H1 (cell line): ENCODE measurements around the gene PAK6. TPM values are rescaled to one million over a fixed set of nuclear protein-coding genes. Genes with fewer than 3 reads are reported as not detected.

Source experiments
- CTCF ChIA-PET: fragments of 300-600 bp; sonication (Branson Sonifier 250); formaldehyde crosslinking; loops from one replicate; lab custom pipeline; 2021; ENCODE audit not compliant: partially characterized antibody; lab: Charles Lee
- POLR2A ChIA-PET: fragments of 300-600 bp; sonication (Branson Sonifier 250); formaldehyde crosslinking; loops from one replicate; lab custom pipeline; 2021; ENCODE audit warnings: inconsistent platforms; ENCODE audit not compliant: partially characterized antibody; lab: Charles Lee
- DNase-seq, 2 experiments: peaks; one replicate each; pipeline versions ENCODE4 v3.0.0 to v3.0.0-alpha.2; 2010 to 2022; ENCODE audit warnings: low spot score in 2 of 2, low read depth in 1 of 2, mixed read lengths in 1 of 2
- FAIRE-seq: peaks from 2 replicates; lab custom pipeline; 2011; peaks lifted over from hg19 to GRCh38; lab: Jason Lieb, UNC
- H2AFZ ChIP-seq: 2 replicates; pipeline ENCODE4 v1.8.1; 2012; ENCODE audit warnings: low read length, inconsistent platforms
- H2AK5ac ChIP-seq: 2 replicates; pipeline ENCODE4 v1.6.1; 2013; ENCODE audit warnings: low read depth, low read length
- H2BK120ac ChIP-seq: replicated peaks from 2 replicates; pipeline ENCODE3; 2013; ENCODE audit warnings: low read depth, low read length, inconsistent platforms
- H2BK12ac ChIP-seq: 2 replicates; pipeline ENCODE4 v1.6.1; 2013; ENCODE audit warnings: low read depth, low read length
- H2BK15ac ChIP-seq: 2 replicates; pipeline ENCODE4 v1.6.1; 2013; ENCODE audit warnings: low read length
- H2BK20ac ChIP-seq: 2 replicates; pipeline ENCODE4 v1.6.1; 2013; ENCODE audit warnings: low read length
- H2BK5ac ChIP-seq: 2 replicates; pipeline ENCODE4 v1.6.1; 2013; ENCODE audit warnings: low read depth, low read length
- H3K14ac ChIP-seq: 2 replicates; pipeline ENCODE4 v1.6.1; 2013; ENCODE audit warnings: inconsistent platforms; ENCODE audit not compliant: insufficient read length
- H3K18ac ChIP-seq: 2 replicates; pipeline ENCODE4 v1.6.1; 2013; ENCODE audit warnings: low read length; ENCODE audit errors: extremely low read depth
- H3K23ac ChIP-seq: 2 replicates; pipeline ENCODE4 v1.6.1; 2013; ENCODE audit warnings: inconsistent platforms; ENCODE audit not compliant: insufficient read length
- H3K23me2 ChIP-seq: 2 replicates; pipeline ENCODE4 v1.6.1; 2013; ENCODE audit warnings: low read depth, low read length
- H3K27ac ChIP-seq: 2 replicates; pipeline ENCODE4 v1.6.1; 2011; ENCODE audit warnings: low read depth, low read length, inconsistent platforms
- H3K27me3 ChIP-seq, 4 experiments: replicated peaks in 1 of 4; 1 replicate in 1 of 4; 2 replicates in 3 of 4; pipeline versions ENCODE4 v1.6.1 to v1.8.1; 2011 to 2013; ENCODE audit warnings: low read length in 3 of 4, mild to moderate bottlenecking in 3 of 4, inconsistent platforms in 2 of 4, mixed read lengths in 2 of 4, moderate library complexity in 1 of 4; ENCODE audit not compliant: control insufficient read depth in 3 of 4, insufficient read depth in 3 of 4; ENCODE audit errors: extremely low read depth in 1 of 4
- H3K36me3 ChIP-seq, 4 experiments: 2 replicates each; pipeline versions ENCODE4 v1.6.1 to v1.8.1; 2011 to 2013; ENCODE audit warnings: mild to moderate bottlenecking in 4 of 4, low read length in 3 of 4, moderate library complexity in 2 of 4, control low read depth in 1 of 4, inconsistent platforms in 1 of 4; ENCODE audit not compliant: insufficient read depth in 4 of 4, control insufficient read depth in 2 of 4
- H3K4ac ChIP-seq: replicated peaks from 2 replicates; pipeline ENCODE3; 2013; ENCODE audit warnings: low read length, low read depth, mixed read lengths, inconsistent platforms; ENCODE audit not compliant: insufficient read length
- H3K4me1 ChIP-seq, 4 experiments: replicated peaks in 1 of 4; 1 replicate in 1 of 4; 2 replicates in 3 of 4; pipeline versions ENCODE4 v1.6.1 to v1.8.1; 2011 to 2013; ENCODE audit warnings: low read length in 3 of 4, inconsistent platforms in 2 of 4, mixed read lengths in 1 of 4; ENCODE audit not compliant: insufficient read depth in 4 of 4, control insufficient read depth in 3 of 4
- H3K4me2 ChIP-seq, 2 experiments: 2 replicates each; pipeline versions ENCODE4 v1.6.1 to v1.8.1; 2011 to 2013; ENCODE audit warnings: low read depth in 2 of 2, low read length in 2 of 2, control low read depth in 1 of 2, inconsistent platforms in 1 of 2, mild to moderate bottlenecking in 1 of 2; ENCODE audit not compliant: insufficient read depth in 1 of 2
- H3K4me3 ChIP-seq, 4 experiments: fragments of 200-600, 300-600 bp in 1 of 4; sonication (generic), shearing (Covaris generic), sonication (Bioruptor Twin) in 1 of 4; 2 replicates each; pipeline versions ENCODE4 v1.5.1 to v1.8.1; 2011 to 2016; ENCODE audit warnings: low read length in 4 of 4, low read depth in 3 of 4, control low read depth in 2 of 4, inconsistent platforms in 2 of 4, mild to moderate bottlenecking in 2 of 4, mixed read lengths in 1 of 4, moderate library complexity in 1 of 4; ENCODE audit not compliant: insufficient read depth in 2 of 4; ENCODE audit errors: extremely low read depth in 1 of 4
- H3K56ac ChIP-seq: replicated peaks from 2 replicates; pipeline ENCODE3; 2013; ENCODE audit warnings: low read depth, mild to moderate bottlenecking, mixed read lengths, low read length, inconsistent platforms; ENCODE audit not compliant: insufficient read length
- H3K79me1 ChIP-seq: 2 replicates; pipeline ENCODE4 v1.6.1; 2013; ENCODE audit warnings: low read depth, low read length, control low read depth
- H3K79me2 ChIP-seq, 2 experiments: 2 replicates each; pipeline versions ENCODE4 v1.6.1 to v1.8.1; 2012 to 2013; ENCODE audit warnings: low read length in 2 of 2, mild to moderate bottlenecking in 2 of 2, inconsistent platforms in 1 of 2; ENCODE audit not compliant: insufficient read depth in 2 of 2, control insufficient read depth in 1 of 2
- H3K9ac ChIP-seq, 4 experiments: replicated peaks in 1 of 4; 1 replicate in 1 of 4; 2 replicates in 3 of 4; pipeline versions ENCODE4 v1.6.1 to v1.8.1; 2011 to 2013; ENCODE audit warnings: low read depth in 3 of 4, low read length in 3 of 4, control low read depth in 2 of 4, mild to moderate bottlenecking in 2 of 4, moderate library complexity in 2 of 4, inconsistent platforms in 1 of 4; ENCODE audit errors: extremely low read depth in 1 of 4
- H3K9me3 ChIP-seq, 2 experiments: 2 replicates each; pipeline versions ENCODE4 v1.6.1 to v1.8.1; 2012 to 2013; ENCODE audit warnings: mild to moderate bottlenecking in 2 of 2, moderate library complexity in 2 of 2, control low read depth in 1 of 2, inconsistent platforms in 1 of 2, low read depth in 1 of 2, low read length in 1 of 2, mixed read lengths in 1 of 2; ENCODE audit not compliant: insufficient read depth in 2 of 2
- H4K20me1 ChIP-seq, 2 experiments: replicated peaks in 1 of 2; 2 replicates each; pipeline versions ENCODE3 to v1.8.1; 2011 to 2013; ENCODE audit warnings: inconsistent platforms in 2 of 2, low read length in 2 of 2, mild to moderate bottlenecking in 1 of 2; ENCODE audit not compliant: insufficient read depth in 2 of 2, control insufficient read depth in 1 of 2
- H4K5ac ChIP-seq: 2 replicates; pipeline ENCODE4 v1.6.1; 2013; ENCODE audit warnings: low read length, low read depth, mixed read lengths, inconsistent platforms; ENCODE audit not compliant: insufficient read length
- H4K8ac ChIP-seq: 2 replicates; pipeline ENCODE4 v1.8.0; 2013; ENCODE audit warnings: mild to moderate bottlenecking, moderate library complexity, low read length, inconsistent platforms; ENCODE audit not compliant: insufficient read depth; ENCODE audit errors: extremely low read depth
- H4K91ac ChIP-seq: replicated peaks from 2 replicates; pipeline ENCODE3; 2013; ENCODE audit warnings: low read length, mixed read lengths, inconsistent platforms; ENCODE audit not compliant: insufficient read length
- KDM1A ChIP-seq: fragments of 200-600, 300-600 bp; sonication (generic); IDR thresholded peaks from 2 replicates; pipeline ENCODE4 v1.7.1; 2016; ENCODE audit warnings: mild to moderate bottlenecking, low read length, borderline replicate concordance
- NRF1 ChIP-seq: IDR thresholded peaks from 2 replicates; pipeline ENCODE4 v1.6.1; 2011; ENCODE audit warnings: mild to moderate bottlenecking, low read depth, low read length, improper control_type of control experiment
- WGBS, 2 experiments: shearing (Covaris generic) in 1 of 2; methylation state at CpG; one replicate each; pipeline versions ENCODE4 v1.1.6 to v1.1.7; 2013 to 2015; ENCODE audit warnings: low lambda C conversion rate in 2 of 2, mixed read lengths in 2 of 2, inconsistent platforms in 1 of 2, low coverage in 1 of 2, missing lambda C conversion rate in 1 of 2; ENCODE audit not compliant: insufficient replicate concordance in 2 of 2, insufficient coverage in 1 of 2, insufficient read length in 1 of 2; ENCODE audit errors: extremely low coverage in 1 of 2, missing lambda C conversion rate in 1 of 2; 5-methylcytosine and 5-hydroxymethylcytosine counted together
- polyA plus RNA-seq, 7 experiments: library from polyadenylated mRNA; depleted of rRNA in 3 of 7; stranded (reverse) in 5 of 7; unstranded in 2 of 7; fragments of >200 nt in 5 of 7; fragments of 200-250 nt in 2 of 7; gene quantifications; 1 replicate in 5 of 7; 2 replicates in 1 of 7; 4 replicates in 1 of 7; pipeline versions ENCODE4 v1.2.1 to v1.2.3, GENCODE V29; 2011 to 2013; ENCODE audit warnings: missing spikeins in 2 of 7, mixed read lengths in 2 of 7
- total RNA-seq: library from RNA; stranded (reverse); fragmentation: NEBNext Ultra II Directional; extraction: Animal tissue kit (Norgen Biotek cat#: 25700); gene quantifications from 2 replicates; pipeline ENCODE4 v1.2.1, GENCODE V29; 2021

The PAK6 gene
- total and polyA plus RNA-seq, 2 of the 8 experiments (the other 6 are each of a cell fraction or from before 2014, with no cell fraction given), result 6.9 to 9.4 TPM

- CTCF ChIA-PET, result interaction anchor here (1.8 to 23.9 kb wide), 7 partner anchors 10 to 255 kb away, joined by 6 to 584 read pairs (median 50); partner anchors contain the start of genes ANKRD63, CCDC9B and INAFM2
Measured at GRCh38 chr15:40300367-40300766, 61.5 kb downstream of the PAK6 start.

More at GRCh38 chr15:40300367-40300766, 61.5 kb downstream of the PAK6 start:
- Histone ChIP-seq H3K9ac (no peak overlapping the region), H2BK120ac (no peak overlapping the region), H3K4me3 (no peak overlapping the region), H2BK12ac (no peak overlapping the region), H4K5ac (no peak overlapping the region), H3K27me3 (peaks cover 0 to 2% (median 0%) of the 10 kb centered on the region in 4 experiments; a peak in 2 of 7 replicates), H3K79me1 (no peaks in the 10 kb centered on the region), H2AK5ac (no peak overlapping the region), H3K4me2 (no peak overlapping the region), H2BK15ac (no peak overlapping the region), H3K14ac (no peak overlapping the region), H2AFZ (no peak overlapping the region), H3K36me3 (no peaks in the 10 kb centered on the region), H3K79me2 (no peaks in the 10 kb centered on the region), H4K91ac (no peak overlapping the region), H3K27ac (no peak overlapping the region), H4K20me1 (no peaks in the 10 kb centered on the region), H2BK20ac (no peak overlapping the region), H3K4ac (no peak overlapping the region), H3K18ac (no peak overlapping the region), H3K9me3 (0 out of 4 replicates have a peak, but pooled peaks cover 0 to 3% of the 10 kb centered on the region in 2 experiments), H4K8ac (no peak overlapping the region), H2BK5ac (no peak overlapping the region), H3K4me1 (peaks cover 0 to 20% (median 7%) of the 10 kb centered on the region in 4 experiments; a peak in 6 of 7 replicates), H3K56ac (no peak overlapping the region), H3K23ac (no peak overlapping the region), H3K23me2 (no peaks in the 10 kb centered on the region)
- DNase-seq (no peak), FAIRE-seq (no peak)
- TF ChIP-seq KDM1A, result 0 out of 2 replicates have a peak, but pooled peaks have one; percentile 11
- TF ChIP-seq NRF1, result no peak
- POLR2A ChIA-PET, result interaction anchor here (1.3 to 3.0 kb wide), 3 partner anchors 9 to 38 kb away, joined by 4 to 46 read pairs (median 6); no protein-coding TSS in a partner anchor
- 90% methylated on average over 2 of the region's 2 CpGs; no CpG with 5 or more reads in 1 of the 2 experiments for WGBS, 2 experiments
